GM06990 (cell line): ENCODE data around the gene PAX6.

Source experiments
- DNase-seq: peaks from one replicate; pipeline ENCODE4 v3.0.0-alpha.2; 2011; ENCODE audit not compliant: insufficient read length; ENCODE audit errors: extremely low read depth
- H3K27me3 ChIP-seq: replicated peaks from 2 replicates; pipeline ENCODE4 v1.6.0; 2011; ENCODE audit warnings: low read length; ENCODE audit not compliant: control insufficient read depth, insufficient read depth
- H3K36me3 ChIP-seq: 2 replicates; pipeline ENCODE4 v1.5.1; 2011; ENCODE audit warnings: low read length; ENCODE audit not compliant: control insufficient read depth, insufficient read depth
- H3K4me3 ChIP-seq: replicated peaks from 2 replicates; pipeline ENCODE4 v1.5.1; 2011; ENCODE audit warnings: low read depth, mild to moderate bottlenecking, control low read depth, low read length
- CTCF ChIP-seq: IDR thresholded peaks from 2 replicates; pipeline ENCODE4 v1.5.1; 2011; ENCODE audit warnings: low read length, control low read depth, mild to moderate bottlenecking, inconsistent platforms; ENCODE audit not compliant: insufficient read depth, poor library complexity, severe bottlenecking

PAX6 gene

GRCh38 chr11:31817621-31818424, 6.7 kb upstream of the PAX6 start:
- Histone ChIP-seq H3K4me3 (no peak overlapping the region), H3K36me3 (no peaks in the 10 kb centered on the region), H3K27me3 (peaks cover 6% of the 10 kb centered on the region)
- TF ChIP-seq CTCF, result no peak
- no peak for DNase-seq

- H3K4me3 ChIP-seq, result no peak overlapping the region; the same call in 1 of the 2 replicates
- peaks cover 6% of the 10 kb centered on the region for H3K27me3 ChIP-seq
- TF ChIP-seq CTCF, result no peak
- no peak for DNase-seq
- no peaks in the 10 kb centered on the region for H3K36me3 ChIP-seq
Measured at GRCh38 chr11:31817054-31817620, 6.0 kb upstream of the PAX6 start.

- TF ChIP-seq CTCF, result no peak
- DNase-seq, result no peak
- peaks cover 6% of the 10 kb centered on the region; the same call in 1 of the 2 replicates for H3K27me3 ChIP-seq
- H3K4me3 ChIP-seq, result no peak overlapping the region; the same call in 1 of the 2 replicates
- no peaks in the 10 kb centered on the region for H3K36me3 ChIP-seq
Measured at GRCh38 chr11:31816468-31817053, 5.4 kb upstream of the PAX6 start.

- no peak for TF ChIP-seq CTCF
- peaks cover 7% of the 10 kb centered on the region; the same call in 1 of the 2 replicates for H3K27me3 ChIP-seq
- peak overlapping the region; percentile 25; the same call in 1 of the 2 replicates for H3K4me3 ChIP-seq
- DNase-seq, result no peak
- no peaks in the 10 kb centered on the region for H3K36me3 ChIP-seq
Measured at GRCh38 chr11:31815711-31816467, 4.8 kb upstream of the PAX6 start.

GRCh38 chr11:31814176-31814868, 3.2 kb upstream of the PAX6 start:
- H3K27me3 ChIP-seq, result peaks cover 8% of the 10 kb centered on the region; the same call in 1 of the 2 replicates
- H3K36me3 ChIP-seq, result no peaks in the 10 kb centered on the region
- H3K4me3 ChIP-seq, result no peak overlapping the region; the same call in 1 of the 2 replicates
- no peak for DNase-seq
- TF ChIP-seq CTCF, result no peak
